ENCODE data around the gene ILKAP. TPM values are rescaled to one million over a fixed set of nuclear protein-coding genes. Genes with fewer than 3 reads are reported as not detected.

Gene ILKAP
- total RNA-seq, 1 experiment from 2014 or later: 53.4 TPM

DNA sequence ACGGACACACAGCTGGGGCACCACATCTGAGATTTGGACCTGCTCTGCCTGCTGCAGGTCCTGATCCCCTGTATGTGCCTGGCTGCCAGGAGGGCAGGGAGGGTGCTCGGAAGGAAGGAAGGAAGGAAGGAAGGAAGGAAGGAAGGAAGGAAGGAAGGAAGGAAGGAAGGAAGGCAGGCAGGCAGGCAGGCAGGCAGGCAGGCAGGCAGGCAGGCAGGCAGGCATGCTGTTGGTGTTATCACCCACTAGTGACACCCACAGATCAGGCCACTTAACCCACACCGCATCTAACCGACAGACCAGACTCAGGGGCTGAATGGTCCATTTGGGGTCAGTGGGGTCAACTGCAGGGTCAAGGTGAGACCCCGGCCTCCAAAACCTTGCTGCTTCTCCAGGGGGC lies 59.2 kb downstream of the ILKAP start:
- H2AFZ ChIP-seq (ENCODE audit: low read depth, low read length, poor library complexity, severe bottlenecking): no peak overlapping the region
- H3K9me2 ChIP-seq (ENCODE audit: insufficient read depth): no peaks in the 10 kb centered on the region
- no peak overlapping the region for H3K4me3 ChIP-seq (replicated peaks in 1 of 2; ENCODE audit: low read depth in 1 of 2, low read length in 2 of 2)
- no peaks in the 10 kb centered on the region for H4K20me1 ChIP-seq (ENCODE audit: insufficient read depth)
- H3K27me3 ChIP-seq (ENCODE audit: insufficient read depth, low read length): no peaks in the 10 kb centered on the region
- POLR2A ChIA-PET: no interaction called here
- no peaks in the 10 kb centered on the region for H3K36me3 ChIP-seq (ENCODE audit: control insufficient read depth in 1 of 2, insufficient read depth in 2 of 2, low read length in 2 of 2)
- H3K9ac ChIP-seq (ENCODE audit: low read length): peak overlapping the region; percentile 24; the same call in 1 of the 2 replicates
- no TSS peak for BruUV-seq (replicated peaks)
- TF ChIP-seq SRF (IDR thresholded peaks at IDR 0.05; ENCODE audit: low read depth) (no peak), EGR1 (IDR thresholded peaks at IDR 0.05; ENCODE audit: low read depth) (no peak), POLR2AphosphoS5 (IDR thresholded peaks at IDR 0.05; ENCODE audit: low read depth, low read length) (no peak), MAX (IDR thresholded peaks at IDR 0.05) (no peak), TCF7L2 (IDR thresholded peaks at IDR 0.05; ENCODE audit: borderline replicate concordance, extremely low read depth, insufficient read depth, insufficient read length) (no peak), EZH2 (IDR thresholded peaks at IDR 0.05) (no peak), ZNF274 (IDR thresholded peaks at IDR 0.05; ENCODE audit: low read depth, low read length) (no peak), ZFX (IDR thresholded peaks at IDR 0.05) (no peak), SIN3A (IDR thresholded peaks at IDR 0.05; ENCODE audit: low read depth) (no peak), EZH2phosphoT487 (IDR thresholded peaks at IDR 0.05; ENCODE audit: borderline replicate concordance) (no peak), JUND (IDR thresholded peaks at IDR 0.05) (no peak), CEBPB (IDR thresholded peaks at IDR 0.05; ENCODE audit: low read depth) (no peak), FOSL1 (IDR thresholded peaks at IDR 0.05; ENCODE audit: low read depth) (no peak), RAD21 (IDR thresholded peaks at IDR 0.05; ENCODE audit: low read depth) (no peak)
- TF ChIP-seq, protein P1, sequence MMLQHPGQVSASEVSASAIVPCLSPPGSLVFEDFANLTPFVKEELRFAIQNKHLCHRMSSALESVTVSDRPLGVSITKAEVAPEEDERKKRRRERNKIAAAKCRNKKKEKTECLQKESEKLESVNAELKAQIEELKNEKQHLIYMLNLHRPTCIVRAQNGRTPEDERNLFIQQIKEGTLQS (IDR thresholded peaks at IDR 0.05): no peak
- TF ChIP-seq, protein P2, sequence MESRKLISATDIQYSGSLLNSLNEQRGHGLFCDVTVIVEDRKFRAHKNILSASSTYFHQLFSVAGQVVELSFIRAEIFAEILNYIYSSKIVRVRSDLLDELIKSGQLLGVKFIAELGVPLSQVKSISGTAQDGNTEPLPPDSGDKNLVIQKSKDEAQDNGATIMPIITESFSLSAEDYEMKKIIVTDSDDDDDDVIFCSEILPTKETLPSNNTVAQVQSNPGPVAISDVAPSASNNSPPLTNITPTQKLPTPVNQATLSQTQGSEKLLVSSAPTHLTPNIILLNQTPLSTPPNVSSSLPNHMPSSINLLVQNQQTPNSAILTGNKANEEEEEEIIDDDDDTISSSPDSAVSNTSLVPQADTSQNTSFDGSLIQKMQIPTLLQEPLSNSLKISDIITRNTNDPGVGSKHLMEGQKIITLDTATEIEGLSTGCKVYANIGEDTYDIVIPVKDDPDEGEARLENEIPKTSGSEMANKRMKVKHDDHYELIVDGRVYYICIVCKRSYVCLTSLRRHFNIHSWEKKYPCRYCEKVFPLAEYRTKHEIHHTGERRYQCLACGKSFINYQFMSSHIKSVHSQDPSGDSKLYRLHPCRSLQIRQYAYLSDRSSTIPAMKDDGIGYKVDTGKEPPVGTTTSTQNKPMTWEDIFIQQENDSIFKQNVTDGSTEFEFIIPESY (IDR thresholded peaks at IDR 0.05; ENCODE audit: extremely low read depth, insufficient replicate concordance, low read length): no peak
- TF ChIP-seq, protein P3, sequence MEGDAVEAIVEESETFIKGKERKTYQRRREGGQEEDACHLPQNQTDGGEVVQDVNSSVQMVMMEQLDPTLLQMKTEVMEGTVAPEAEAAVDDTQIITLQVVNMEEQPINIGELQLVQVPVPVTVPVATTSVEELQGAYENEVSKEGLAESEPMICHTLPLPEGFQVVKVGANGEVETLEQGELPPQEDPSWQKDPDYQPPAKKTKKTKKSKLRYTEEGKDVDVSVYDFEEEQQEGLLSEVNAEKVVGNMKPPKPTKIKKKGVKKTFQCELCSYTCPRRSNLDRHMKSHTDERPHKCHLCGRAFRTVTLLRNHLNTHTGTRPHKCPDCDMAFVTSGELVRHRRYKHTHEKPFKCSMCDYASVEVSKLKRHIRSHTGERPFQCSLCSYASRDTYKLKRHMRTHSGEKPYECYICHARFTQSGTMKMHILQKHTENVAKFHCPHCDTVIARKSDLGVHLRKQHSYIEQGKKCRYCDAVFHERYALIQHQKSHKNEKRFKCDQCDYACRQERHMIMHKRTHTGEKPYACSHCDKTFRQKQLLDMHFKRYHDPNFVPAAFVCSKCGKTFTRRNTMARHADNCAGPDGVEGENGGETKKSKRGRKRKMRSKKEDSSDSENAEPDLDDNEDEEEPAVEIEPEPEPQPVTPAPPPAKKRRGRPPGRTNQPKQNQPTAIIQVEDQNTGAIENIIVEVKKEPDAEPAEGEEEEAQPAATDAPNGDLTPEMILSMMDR (IDR thresholded peaks at IDR 0.05 in 2 of 3, conservative IDR thresholded peaks at IDR 0.05 in 1 of 3; ENCODE audit: borderline replicate concordance in 1 of 3, insufficient read depth in 1 of 3, low read depth in 2 of 3, low read length in 2 of 3): no peak
- TF ChIP-seq, protein P4, sequence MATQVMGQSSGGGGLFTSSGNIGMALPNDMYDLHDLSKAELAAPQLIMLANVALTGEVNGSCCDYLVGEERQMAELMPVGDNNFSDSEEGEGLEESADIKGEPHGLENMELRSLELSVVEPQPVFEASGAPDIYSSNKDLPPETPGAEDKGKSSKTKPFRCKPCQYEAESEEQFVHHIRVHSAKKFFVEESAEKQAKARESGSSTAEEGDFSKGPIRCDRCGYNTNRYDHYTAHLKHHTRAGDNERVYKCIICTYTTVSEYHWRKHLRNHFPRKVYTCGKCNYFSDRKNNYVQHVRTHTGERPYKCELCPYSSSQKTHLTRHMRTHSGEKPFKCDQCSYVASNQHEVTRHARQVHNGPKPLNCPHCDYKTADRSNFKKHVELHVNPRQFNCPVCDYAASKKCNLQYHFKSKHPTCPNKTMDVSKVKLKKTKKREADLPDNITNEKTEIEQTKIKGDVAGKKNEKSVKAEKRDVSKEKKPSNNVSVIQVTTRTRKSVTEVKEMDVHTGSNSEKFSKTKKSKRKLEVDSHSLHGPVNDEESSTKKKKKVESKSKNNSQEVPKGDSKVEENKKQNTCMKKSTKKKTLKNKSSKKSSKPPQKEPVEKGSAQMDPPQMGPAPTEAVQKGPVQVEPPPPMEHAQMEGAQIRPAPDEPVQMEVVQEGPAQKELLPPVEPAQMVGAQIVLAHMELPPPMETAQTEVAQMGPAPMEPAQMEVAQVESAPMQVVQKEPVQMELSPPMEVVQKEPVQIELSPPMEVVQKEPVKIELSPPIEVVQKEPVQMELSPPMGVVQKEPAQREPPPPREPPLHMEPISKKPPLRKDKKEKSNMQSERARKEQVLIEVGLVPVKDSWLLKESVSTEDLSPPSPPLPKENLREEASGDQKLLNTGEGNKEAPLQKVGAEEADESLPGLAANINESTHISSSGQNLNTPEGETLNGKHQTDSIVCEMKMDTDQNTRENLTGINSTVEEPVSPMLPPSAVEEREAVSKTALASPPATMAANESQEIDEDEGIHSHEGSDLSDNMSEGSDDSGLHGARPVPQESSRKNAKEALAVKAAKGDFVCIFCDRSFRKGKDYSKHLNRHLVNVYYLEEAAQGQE (IDR thresholded peaks at IDR 0.05; ENCODE audit: low read depth): no peak
- RAD21 ChIA-PET (ENCODE audit: low non-redundant PET in 1 of 2, low total read pairs in 2 of 2, uncharacterized antibody in 2 of 2, unreplicated experiment in 2 of 2): no interaction called here
- peaks cover 39 to 71% of the 10 kb centered on the region in 2 experiments for H3K4me1 ChIP-seq (ENCODE audit: control insufficient read depth in 1 of 2, insufficient read depth in 2 of 2, low read length in 2 of 2)
- H3K4me2 ChIP-seq (ENCODE audit: low read length): peak overlapping the region; percentile 76
- H3K27ac ChIP-seq (ENCODE audit: low read depth, low read length): no peak overlapping the region
- ATAC-seq (no peak), DNase-seq (ENCODE audit: low read depth, low spot score) (no peak)
- H3K9me3 ChIP-seq (ENCODE audit: control insufficient read depth in 1 of 2, insufficient read depth in 1 of 2, low read depth in 1 of 2, low read length in 2 of 2): no peaks in the 10 kb centered on the region
- H3K79me2 ChIP-seq (ENCODE audit: insufficient read depth, low read length): no peaks in the 10 kb centered on the region
- intact Hi-C loops (cut with micrococcal nuclease): no loop called here
- CTCF ChIA-PET: no interaction called here
